Stimulated activated CD4-positive, alpha-beta T cell treated with anti-CD3 and anti-CD28 coated beads, TNF-alpha, amount 100 ng/mL, for 1 hour (primary cell): ENCODE results near the gene BPIFB3.

Source experiments
- DNase-seq, 3 donors: peaks; one replicate each; pipeline ENCODE4 v3.0.0-alpha.2; 2020; ENCODE audit warnings: low read depth in 3 of 3, low spot score in 1 of 3

The BPIFB3 gene

DNA sequence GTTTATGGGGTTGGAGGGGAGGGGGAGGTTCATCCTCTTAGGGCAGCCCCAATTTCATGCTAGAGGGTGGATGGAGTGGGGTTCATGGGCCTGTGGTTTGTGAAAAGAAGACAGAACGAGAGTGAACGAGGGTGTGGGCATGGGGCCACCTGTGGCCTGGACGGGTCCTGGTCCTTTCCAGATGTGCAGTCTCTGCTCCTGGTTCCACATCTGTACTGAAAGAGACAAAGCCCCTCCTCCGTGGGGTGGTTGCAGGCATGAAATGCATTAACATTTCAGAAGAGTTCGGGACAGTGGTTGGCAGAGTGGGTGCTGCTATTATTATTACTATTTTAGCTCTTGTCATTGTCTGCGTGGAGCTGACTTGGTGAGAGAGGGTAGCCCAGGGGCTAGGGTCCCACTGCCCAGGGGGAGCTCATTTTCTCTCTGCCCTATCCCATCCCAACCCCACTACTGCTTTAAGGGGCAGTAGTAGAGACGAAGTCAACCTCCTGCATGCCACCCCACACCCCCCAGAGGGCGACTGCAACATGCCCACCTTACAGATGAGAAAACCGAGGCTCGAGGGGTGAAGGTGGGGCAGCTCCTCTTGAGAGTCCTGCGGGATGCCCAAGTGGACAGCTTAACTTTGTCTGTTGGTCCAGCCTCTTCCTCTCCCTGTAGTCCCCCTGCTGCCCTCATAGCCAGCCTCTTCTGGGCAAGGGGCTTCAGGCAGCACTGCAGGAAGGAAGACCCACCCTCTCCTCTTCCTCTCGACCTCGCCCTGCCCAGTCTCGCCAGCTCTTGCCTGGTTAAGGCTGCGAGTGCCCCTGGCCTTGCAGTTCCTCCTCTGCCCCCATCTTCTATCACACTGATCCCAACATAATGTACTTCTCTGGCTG, 37.8 kb upstream of the BPIFB3 start:
- no peak for DNase-seq

DNA sequence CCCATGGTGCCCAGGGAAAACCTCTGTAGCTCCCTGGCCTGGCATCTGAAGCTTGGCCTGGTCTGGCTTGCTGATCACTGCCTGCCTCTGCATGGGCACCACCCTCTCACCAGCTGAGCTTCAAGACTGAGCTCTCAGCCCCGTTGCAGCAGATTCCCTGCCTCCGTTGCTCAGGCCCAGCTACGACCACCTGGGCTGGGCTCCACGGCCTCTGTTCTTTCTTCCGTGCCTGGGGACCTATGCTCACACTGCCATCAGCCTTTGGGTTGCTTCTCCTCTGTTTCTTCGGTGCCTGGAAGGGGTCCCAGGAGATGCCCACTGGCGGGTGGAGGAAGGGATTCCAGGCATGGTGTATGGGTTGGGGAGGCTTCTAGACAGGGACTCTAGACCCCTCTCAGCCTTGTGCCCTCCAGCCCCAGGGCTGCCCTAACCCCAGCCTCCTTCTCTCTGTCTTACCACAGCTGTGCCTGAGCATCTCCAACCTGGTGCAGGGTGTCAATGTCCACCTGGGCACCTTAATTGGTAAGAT, 37.1 kb upstream of the BPIFB3 start:
- no peak for DNase-seq

DNA sequence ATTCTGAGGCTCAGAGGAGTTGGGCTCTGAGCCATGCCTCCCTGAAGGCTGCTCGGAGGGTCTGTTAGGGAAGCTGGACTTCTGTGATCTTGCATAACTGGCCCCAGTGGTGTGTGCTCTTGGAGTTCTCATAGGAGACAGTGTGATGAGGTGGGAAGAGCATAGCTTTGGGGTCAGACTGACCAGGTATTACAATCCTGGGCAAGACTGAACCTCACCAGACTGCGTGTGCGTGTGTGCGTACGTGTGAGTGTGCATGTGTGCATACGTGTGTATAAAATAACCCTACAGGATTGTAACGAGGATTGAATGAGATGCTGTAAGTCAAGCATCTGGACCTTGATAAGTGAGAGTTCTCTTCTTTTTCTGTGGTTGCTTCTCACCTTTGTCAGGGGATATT, 36.2 kb upstream of the BPIFB3 start:
- DNase-seq = no peak

DNA sequence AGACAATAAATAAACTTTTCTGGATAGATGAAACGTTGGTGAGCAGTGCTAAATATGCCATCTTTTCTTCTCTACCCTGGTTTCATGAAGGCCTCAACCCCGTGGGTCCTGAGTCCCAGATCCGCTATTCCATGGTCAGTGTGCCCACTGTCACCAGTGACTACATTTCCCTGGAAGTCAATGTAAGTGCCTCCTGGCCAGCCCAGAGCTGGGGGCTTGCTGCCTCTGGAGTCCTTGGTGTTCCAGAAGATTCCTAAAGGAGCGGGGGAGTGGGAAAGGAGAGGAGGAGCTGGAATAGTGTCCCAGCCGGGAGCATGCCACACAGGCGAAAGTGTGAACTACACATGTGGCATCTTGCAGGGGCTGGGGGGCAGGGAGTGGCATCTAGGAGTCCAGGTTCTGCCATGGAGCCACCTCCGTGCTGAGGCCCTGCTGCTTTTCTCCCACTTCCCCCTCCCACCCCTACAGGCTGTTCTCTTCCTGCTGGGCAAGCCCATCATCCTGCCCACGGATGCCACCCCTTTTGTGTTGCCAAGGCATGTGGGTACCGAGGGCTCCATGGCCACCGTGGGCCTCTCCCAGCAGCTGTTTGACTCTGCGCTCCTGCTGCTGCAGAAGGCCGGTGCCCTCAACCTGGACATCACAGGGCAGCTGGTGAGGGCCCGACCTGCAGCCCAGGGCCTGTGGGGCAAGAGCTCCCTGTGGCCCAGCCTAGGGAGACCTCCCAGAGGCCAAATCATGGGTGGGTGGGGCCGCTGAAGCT, 35.4 kb upstream of the BPIFB3 start:
- DNase-seq = no peak

DNA sequence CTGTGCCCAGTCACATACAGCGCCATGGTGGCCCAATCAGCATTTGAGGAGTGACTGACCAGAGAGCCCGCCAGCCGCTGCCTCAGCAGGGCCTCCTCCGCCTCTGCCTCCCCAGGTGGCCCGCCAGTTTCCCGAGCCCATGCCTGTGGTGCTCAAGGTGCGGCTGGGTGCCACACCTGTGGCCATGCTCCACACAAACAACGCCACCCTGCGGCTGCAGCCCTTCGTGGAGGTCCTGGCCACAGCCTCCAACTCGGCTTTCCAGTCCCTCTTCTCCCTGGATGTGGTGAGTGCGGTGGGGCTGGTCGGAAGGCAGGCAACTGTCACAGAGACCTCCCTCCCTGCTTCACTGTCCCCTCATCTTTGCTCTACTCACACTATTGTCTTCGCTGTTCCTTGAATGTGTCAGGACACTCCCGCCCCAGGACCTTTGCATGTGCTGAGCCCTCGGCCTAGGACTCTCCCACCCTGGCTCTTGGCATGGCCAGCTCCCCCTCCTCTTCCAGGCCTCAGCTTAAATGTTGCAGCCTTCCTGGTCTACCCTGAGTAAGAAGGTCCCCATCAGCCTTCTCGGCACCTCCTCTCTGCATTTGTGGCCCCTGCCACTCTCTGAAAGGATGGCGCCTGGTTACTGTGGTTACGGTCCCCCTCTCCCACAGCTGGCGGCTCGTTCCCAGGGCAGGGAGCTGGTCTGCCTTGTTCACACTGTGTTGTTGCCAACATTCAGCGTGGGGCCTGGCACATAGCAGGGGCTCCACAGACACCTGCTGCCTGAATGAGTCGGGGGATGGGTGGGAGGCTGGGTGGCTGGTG, 34.0 kb upstream of the BPIFB3 start:
- DNase-seq = no peak

DNA sequence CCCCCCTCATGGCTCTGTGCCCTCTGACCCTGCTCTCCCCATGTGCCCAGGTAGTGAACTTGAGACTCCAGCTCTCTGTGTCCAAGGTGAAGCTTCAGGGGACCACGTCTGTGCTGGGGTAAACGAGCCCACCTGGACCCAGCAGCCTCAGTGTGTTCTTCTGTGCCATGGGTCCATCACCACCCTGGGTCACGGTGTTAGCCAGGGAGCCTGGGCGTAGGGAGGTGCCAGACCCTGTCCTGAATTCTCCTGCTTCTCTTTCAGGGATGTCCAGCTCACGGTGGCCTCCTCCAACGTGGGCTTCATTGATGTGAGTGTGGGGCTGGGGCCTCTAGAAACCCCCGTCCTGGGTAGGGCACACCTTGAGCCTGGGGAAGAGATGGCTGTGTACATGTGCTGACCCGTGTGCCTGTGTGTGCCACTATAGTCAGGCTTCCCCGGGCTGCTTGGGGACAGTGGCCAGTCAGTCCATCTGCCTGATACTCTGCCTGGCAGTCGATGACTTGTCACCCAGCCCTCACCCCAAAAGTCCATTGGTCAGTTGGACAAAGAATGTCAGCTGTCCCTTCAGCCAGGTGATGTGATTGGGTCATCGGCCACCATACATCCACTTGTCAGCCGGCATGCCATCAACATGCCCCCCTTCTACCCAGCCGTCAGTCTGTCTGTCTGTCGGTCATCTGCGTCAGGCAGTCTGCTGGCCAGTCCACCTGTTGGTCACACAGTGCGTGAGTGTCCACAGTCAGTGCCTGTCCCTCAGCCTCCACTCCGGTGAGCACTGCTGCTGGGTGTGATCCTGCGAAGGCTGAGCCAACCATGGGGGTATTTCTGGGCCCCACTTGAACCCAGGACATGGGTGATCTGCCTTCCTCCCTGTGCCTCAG, 33.2 kb upstream of the BPIFB3 start:
- no peak for DNase-seq

DNA sequence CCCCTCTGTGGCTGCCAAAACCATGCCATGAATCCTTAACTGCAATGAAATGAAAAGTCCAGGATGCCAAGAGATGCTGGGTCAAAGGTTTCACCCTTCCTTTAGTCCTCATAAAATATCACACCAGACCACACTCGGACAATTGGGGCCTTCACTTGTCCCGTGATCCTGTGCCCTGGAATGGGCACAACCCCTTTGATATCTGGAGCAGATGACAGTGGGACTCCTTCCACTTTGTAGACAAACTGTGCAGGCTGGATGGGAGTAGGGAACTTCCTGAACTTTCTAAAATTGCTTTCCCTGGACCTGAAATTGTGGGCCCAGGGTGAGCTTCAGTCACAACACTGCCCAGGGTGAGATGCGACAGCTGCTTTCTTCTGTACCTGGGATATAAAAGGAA, 31.8 kb upstream of the BPIFB3 start:
- DNase-seq = no peak

DNA sequence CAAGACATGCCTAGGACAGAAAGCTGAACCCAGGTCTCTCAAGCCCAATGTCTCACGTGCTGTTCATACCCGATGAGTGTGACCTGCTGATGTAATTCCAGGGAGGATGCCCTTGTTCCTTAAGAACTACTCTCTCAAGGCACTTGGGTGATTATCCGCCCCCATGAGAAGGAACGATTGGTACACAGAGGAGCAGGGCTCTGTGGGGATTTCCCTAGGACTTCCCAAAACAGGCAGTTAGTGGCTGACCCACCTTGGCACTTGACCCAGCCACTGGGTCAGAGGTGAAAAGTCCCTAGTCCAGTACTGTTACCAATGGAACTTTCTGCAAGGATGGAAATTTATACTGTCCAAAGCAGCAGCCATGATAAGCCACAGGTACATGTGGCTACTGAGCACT, 31.4 kb upstream of the BPIFB3 start:
- DNase-seq = no peak

DNA sequence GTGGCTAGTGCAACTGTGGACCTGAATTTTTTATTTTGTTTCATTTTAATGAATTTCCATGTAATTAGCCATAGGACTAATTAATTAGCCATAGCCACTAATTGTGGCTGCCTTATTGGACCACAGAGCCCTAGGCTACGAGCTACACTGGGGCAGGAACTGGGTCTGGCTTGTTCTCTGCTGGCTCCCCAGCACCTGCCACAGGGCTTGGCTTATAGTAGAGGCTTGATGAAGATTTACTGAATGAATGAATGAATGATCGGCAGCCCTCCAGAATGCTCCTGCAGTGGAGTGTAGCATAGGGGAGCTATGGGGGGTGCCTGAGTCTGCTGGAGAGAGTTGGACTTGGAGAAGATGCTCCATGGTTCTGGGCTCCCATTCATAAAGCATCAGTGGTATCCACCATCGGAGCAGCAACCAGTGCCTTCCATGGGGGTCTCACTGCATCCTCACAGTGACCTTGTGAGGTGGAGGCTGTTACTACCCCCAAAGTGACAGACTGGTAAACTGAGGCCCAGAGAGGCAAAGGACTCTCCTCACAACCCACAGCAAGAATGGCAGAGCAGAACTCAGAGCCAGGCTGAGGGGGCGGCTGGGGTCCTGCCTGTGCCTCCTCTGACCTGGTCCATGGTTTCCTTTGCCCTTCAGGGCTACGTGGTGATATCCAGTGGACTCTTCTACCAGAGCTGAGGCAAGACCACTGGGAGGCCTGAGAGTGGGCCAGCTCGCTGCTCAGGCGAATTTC, 30.8 kb upstream of the BPIFB3 start:
- no peak for DNase-seq

DNA sequence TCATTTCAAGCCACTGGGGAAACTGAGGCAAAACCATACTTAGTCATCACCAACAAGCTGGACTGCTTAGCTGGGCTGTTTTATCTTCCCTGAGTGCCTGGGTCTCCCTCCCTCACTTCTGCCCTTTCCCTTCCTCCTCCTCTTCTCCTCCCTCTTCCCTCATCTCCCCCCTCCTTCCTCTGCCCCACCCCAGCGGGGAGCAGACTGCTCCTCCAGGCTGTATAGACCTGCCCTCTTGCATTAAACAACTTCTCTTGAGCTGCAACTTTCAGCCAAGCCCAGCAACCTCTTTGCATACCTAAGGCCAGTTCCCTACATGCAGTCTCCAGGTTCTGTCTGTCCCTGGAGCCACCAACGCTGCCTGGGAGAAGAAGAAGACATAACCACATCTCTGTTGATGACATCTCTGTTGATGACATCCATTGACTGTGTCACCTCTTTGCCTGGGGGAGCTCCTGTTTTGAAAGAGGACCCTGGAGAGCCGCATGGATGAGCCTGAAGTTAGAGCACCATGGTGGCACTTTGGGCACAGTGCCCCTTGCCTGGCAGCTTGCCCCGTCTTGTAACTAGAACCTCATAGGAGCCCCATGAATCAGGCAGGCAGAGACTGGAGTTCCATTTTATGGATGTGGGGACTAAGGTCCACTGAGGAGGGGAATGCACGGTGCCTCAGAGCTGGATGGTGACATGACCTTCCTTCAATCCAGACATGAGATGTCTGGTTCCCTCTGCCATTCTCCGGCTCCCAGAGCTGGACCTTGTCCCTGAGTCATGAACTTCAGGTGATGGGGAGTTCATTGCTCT, 30.1 kb upstream of the BPIFB3 start:
- no peak for DNase-seq

DNA sequence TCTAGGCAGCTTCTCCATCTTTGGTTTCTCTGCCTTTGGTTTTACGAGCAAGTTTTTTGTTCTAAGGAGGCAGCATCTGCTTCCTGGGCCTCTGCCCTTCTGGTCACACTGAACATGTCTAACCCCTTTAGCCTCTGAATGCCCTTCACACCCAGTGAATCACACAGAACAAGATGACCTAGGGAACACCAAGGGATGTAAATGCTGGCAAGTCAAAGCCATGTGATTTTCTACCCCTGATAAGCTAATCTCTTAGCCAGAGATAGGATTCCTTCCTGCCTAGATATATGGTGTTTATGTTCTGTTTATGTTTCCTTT, 29.5 kb upstream of the BPIFB3 start:
- no peak for DNase-seq

DNA sequence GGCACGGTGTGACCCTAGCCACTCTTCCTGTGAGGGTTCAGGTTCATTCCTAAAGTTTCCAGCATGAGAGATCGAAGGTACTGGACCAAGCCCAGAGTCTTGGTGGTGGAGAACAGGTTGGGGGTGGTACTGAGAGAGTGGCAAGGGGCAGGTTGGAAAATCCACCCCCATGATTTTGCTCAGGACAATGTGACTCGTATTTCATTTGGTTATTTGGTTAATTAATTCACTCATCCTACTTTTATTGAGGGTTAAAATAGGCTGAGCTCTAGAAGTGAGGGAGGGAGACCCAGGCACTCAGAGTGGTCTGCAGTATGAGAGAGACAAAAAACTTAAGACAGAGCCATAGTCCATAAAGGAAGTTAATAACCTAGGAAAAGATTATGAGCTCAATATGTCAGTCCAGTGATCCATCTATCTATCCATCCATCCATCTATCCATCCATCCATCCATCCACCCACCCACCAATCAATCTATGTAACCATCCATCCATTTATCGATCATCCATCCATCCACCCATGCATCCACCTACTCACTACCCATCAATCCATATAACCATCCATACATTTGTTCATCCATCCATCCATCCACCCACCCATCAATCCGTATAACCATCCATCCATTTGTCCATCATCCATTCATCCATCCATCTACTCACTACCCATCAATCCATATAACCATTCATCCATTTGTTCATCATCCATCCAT, 28.9 kb upstream of the BPIFB3 start:
- DNase-seq = no peak

DNA sequence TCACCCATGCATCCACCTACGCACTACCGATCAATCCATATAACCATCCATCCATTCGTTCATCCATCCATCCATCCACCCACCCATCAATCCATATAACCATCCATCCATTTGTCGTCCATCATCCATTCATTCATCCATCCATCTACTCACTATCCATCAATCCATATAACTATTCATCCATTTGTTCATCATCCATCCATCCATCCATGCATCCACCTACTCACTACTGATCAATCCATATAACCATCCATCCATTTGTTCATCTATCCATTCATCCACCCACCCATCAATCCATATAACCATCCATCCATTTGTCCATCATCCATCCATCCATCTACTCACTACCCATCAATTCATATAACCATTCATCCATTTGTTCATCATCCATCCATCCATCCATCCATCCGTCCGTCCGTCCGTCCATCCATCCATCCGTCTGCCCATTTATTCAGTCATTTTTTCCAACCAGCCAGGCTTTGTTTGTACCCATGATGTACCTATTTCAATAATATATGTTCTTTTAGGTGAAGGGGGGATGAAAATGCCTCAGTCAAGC, 28.3 kb upstream of the BPIFB3 start:
- no peak for DNase-seq

DNA sequence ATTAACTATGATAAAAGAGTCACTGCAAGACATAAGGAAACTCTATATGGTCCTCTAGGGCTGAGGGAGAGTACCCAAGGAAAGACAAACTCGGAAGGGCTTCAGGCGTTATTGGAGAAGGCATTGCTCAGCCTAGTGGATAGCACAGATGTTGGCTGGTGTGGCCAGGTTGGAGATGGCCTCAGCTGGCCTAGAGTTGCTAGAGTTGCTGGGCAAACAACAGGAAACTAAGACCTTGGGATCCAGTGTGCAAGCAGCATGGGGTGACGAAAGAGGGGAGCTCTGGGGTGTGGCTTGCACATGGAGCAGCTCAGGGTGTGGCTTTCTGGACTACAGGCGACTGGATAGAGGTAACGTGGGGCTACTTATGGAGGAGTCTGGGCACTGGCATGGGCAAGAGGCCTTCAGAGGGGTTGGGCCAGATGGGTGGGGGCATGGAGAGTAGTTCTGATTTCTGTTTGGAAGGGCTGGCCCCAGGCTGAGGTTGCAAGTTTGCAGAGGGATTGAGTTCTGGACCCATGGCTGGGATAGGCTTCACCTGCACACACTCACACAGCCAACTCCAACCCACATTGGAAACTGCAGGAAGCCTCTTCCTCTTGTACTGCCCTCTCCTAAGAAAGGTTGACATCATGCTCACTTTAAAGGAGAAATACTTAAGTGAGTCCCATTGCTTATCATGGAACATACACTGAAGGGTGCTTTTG, 27.5 kb upstream of the BPIFB3 start:
- DNase-seq = no peak

DNA sequence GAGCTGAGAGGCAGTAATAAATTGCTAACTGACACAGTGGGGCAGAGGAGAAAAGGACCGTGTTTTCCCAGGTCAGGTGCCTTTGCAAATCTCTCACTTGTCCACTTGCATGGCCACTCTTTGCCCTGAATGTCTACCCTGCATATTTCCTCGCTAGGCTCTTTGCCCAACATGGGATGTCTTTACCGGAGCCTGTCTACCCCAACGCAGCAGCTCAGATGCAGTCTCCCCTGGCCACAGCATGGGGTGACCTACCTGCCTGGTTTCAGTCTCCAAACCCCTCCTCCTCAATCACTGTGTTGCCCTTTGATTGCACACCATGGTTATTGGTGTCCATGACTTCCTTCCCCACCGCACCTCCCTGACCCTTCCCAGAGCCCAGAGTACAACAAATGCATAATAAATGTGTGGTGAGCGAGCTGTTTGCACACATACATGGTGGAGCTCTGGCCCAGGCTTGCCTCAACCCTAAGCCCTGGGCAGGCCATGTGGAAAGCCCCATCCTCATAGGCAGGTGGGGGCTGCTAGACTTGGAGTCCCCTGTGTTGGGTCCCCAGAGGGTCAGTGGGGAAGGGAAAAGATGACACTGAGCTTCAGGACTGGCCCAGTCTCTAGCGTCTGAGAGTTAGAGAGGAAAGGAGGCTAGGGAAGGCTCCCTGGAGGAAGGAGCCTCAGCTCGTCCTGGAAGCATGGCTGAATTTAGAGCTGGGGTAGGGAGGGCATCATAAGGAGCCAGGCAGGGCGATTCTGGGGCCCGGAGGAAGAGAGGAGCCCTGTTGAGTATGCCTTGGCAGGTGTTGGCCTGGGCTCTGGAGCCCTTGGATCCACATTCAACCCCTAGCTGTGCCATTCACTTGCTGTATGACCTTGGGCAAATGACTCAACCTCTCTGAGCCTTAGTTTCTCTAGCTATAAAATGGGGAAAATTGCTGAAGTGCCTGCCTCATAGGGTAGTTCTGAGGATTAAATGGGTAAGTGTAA, 26.6 kb upstream of the BPIFB3 start:
- DNase-seq = no peak
